Measurements from ENCODE around the gene CRB1. TPM values are rescaled to one million over a fixed set of nuclear protein-coding genes. Genes with fewer than 3 reads are reported as not detected.
"Not testable (repeated sequence)": the region's sequence is repeated elsewhere in the genome, so short reads cannot be mapped to it uniquely, and the experiment has no call there.

CRB1 gene
- total RNA-seq, 1 donor from 2014 or later: not detected

GRCh38 chr1:197491505-197491904 lies 223.5 kb downstream of the CRB1 start:
- H3K36me3 Mint-ChIP-seq (ENCODE audit: low read depth); H3K9me3 Mint-ChIP-seq; intact Hi-C loops (cut with micrococcal nuclease); H3K4me1 Mint-ChIP-seq (ENCODE audit: low read depth); H3K27ac Mint-ChIP-seq; DNase-seq (ENCODE audit: low spot score); H3K4me3 Mint-ChIP-seq (ENCODE audit: low read depth): not testable (repeated sequence)
- peaks cover 43% of the 10 kb centered on the region for H3K27me3 Mint-ChIP-seq (ENCODE audit: low read depth)

DNA sequence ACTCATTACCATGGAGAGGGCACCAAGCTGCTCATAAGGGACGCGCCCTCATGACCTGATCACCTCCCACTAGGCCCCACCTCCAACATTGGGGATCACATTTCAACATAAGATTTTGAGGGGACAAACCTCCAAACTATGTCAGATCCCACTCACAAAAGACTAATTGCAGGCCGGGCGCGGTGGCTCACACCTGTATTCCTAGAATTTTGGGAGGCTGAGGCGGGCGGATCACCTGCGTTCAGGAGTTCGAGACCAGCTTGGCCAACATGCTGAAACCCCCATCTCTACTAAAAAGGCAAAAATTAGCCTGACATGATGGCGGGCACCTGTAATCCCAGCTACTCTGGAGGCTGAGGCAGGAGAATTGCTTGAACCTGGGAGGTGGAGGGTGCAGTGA lies 228.7 kb downstream of the CRB1 start:
- intact Hi-C loops (cut with micrococcal nuclease): no loop called here
- Mint-ChIP-seq H3K27ac (no peak overlapping the region), H3K27me3 (ENCODE audit: low read depth) (peaks cover 37% of the 10 kb centered on the region), H3K4me1 (ENCODE audit: low read depth) (no peaks in the 10 kb centered on the region), H3K9me3 (no peaks in the 10 kb centered on the region), H3K36me3 (ENCODE audit: low read depth) (no peaks in the 10 kb centered on the region), H3K4me3 (ENCODE audit: low read depth) (no peak overlapping the region)
- DNase-seq (ENCODE audit: low spot score): no peak

DNA sequence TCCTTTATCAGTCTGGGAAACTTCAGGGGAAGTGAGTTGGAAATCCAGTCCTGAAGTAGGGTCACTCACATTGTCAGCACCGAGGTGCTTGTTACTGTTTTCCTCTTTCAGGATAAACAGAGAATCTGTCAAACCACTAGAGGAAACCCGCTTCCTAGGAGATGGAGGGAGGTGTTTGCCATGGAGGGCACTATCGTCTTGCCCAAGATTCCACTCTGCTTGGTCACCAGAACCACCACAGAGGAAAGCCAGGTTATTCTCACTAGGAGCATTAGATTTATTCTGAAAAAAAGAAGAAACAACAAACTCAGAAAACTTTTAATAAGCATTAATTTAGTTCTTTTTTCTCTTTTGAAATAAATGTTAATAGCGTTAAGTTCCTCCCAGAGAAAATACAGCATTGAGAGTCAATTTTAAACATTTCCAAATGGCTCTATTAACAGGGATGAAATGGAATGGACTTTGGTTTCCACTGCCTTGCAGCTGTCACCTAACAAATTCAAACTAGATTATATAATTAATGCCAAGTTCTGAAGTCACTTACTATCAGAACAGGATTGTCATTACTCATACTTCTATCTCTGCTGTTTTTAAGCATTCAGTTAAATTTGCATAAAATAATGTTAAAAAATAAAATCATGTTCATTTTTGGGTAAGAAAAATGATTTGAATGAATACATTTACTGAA lies 242.8 kb downstream of the CRB1 start:
- Mint-ChIP-seq H3K4me1 (ENCODE audit: low read depth) (no peaks in the 10 kb centered on the region), H3K9me3 (no peaks in the 10 kb centered on the region), H3K27ac (no peak overlapping the region), H3K4me3 (ENCODE audit: low read depth) (no peak overlapping the region), H3K27me3 (ENCODE audit: low read depth) (no peaks in the 10 kb centered on the region), H3K36me3 (ENCODE audit: low read depth) (peaks cover 27% of the 10 kb centered on the region)
- no peak for DNase-seq (ENCODE audit: low spot score)
- intact Hi-C loops (cut with micrococcal nuclease): no loop called here

GRCh38 chr1:197515421-197515820 lies 247.4 kb downstream of the CRB1 start:
- no peaks in the 10 kb centered on the region for H3K27me3 Mint-ChIP-seq (ENCODE audit: low read depth)
- no peak overlapping the region for H3K27ac Mint-ChIP-seq
- no peak for DNase-seq (ENCODE audit: low spot score)
- no peaks in the 10 kb centered on the region for H3K4me1 Mint-ChIP-seq (ENCODE audit: low read depth)
- no peak overlapping the region for H3K4me3 Mint-ChIP-seq (ENCODE audit: low read depth)
- H3K36me3 Mint-ChIP-seq (ENCODE audit: low read depth): peaks cover 21% of the 10 kb centered on the region
- intact Hi-C loops (cut with micrococcal nuclease): no loop called here
- H3K9me3 Mint-ChIP-seq: no peaks in the 10 kb centered on the region

GRCh38 chr1:197519741-197520334 lies 251.8 kb downstream of the CRB1 start:
- no peak overlapping the region for H3K27ac Mint-ChIP-seq
- peaks cover 5% of the 10 kb centered on the region for H3K4me1 Mint-ChIP-seq (ENCODE audit: low read depth)
- no peaks in the 10 kb centered on the region for H3K9me3 Mint-ChIP-seq
- intact Hi-C loops (cut with micrococcal nuclease): loop anchor here (2.0 to 10.0 kb wide), 3 partner anchors 349 to 635 kb away; partner anchors contain the start of gene NEK7
- H3K4me3 Mint-ChIP-seq (ENCODE audit: low read depth): no peak overlapping the region
- H3K27me3 Mint-ChIP-seq (ENCODE audit: low read depth): no peaks in the 10 kb centered on the region
- no peak for DNase-seq (ENCODE audit: low spot score)
- no peaks in the 10 kb centered on the region for H3K36me3 Mint-ChIP-seq (ENCODE audit: low read depth)

DNA sequence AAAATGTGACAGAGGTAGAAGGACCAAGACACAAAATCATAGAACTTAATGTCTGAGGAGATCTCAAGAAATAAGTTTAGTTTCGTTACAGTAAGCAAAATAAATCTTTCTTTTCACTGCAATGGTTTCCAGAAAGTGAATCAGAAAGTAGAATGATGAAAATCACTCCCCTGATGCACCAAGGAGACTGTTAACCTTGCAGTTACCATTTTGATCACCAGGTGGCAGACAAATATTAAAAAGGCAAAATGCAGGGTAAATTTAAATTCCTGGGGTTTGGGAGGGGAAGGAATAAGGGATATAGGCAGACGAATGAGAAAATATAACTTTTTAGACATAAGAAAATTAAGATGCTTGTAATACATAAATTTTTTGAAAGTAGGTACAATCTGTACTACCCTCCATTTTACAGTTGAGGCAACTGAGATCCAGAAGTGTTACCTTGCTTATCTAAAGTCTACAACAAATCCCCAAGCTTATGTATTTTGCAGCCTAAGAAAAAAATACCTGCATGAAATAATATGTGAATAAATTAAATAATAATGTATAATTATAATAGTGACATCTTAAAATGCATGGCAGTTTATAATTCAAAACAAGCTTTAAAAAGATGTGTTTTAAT lies 253.2 kb downstream of the CRB1 start:
- intact Hi-C loops (cut with micrococcal nuclease): loop anchor here (2.0 to 10.0 kb wide), 3 partner anchors 348 to 634 kb away; partner anchors contain the start of gene NEK7
- DNase-seq (ENCODE audit: low spot score): no peak

GRCh38 chr1:197526736-197527371 lies 258.8 kb downstream of the CRB1 start:
- Mint-ChIP-seq H3K27ac (no peak overlapping the region), H3K4me3 (ENCODE audit: low read depth) (no peak overlapping the region), H3K9me3 (no peaks in the 10 kb centered on the region), H3K27me3 (ENCODE audit: low read depth) (no peaks in the 10 kb centered on the region), H3K4me1 (ENCODE audit: low read depth) (no peaks in the 10 kb centered on the region), H3K36me3 (ENCODE audit: low read depth) (no peaks in the 10 kb centered on the region)
- no peak for DNase-seq (ENCODE audit: low spot score)
- intact Hi-C loops (cut with micrococcal nuclease): loop anchor here (5.0 to 10.0 kb wide), 2 partner anchors 628 to 940 kb away; partner anchors contain the start of gene NEK7

More for the DNA sequence above, 253.2 kb downstream of the CRB1 start:
- Mint-ChIP-seq H3K9me3 (no peaks in the 10 kb centered on the region), H3K4me1 (ENCODE audit: low read depth) (peaks cover 5% of the 10 kb centered on the region), H3K27ac (no peak overlapping the region), H3K36me3 (ENCODE audit: low read depth) (no peaks in the 10 kb centered on the region), H3K4me3 (ENCODE audit: low read depth) (no peak overlapping the region), H3K27me3 (ENCODE audit: low read depth) (no peaks in the 10 kb centered on the region)

Other genes starting within 250 kb of the CRB1 start
- not detected in 2 replicates for gene F13B, start 201.0 kb upstream of the CRB1 start, total RNA-seq
- 43.0 and 43.6 TPM in 2 replicates for gene ASPM, start 121.6 kb upstream of the CRB1 start, total RNA-seq
- 5.1 and 5.4 TPM in 2 replicates for gene ZBTB41, start 67.0 kb upstream of the CRB1 start, total RNA-seq

Data from activated T-helper 2 cell treated with anti-CD3 and anti-CD28 coated beads, Interferon-gamma antibody, Interleukin-2, Interleukin-4, amounts not matched to agents 10 μg/mL and 5 μg/mL and 100 μg/mL, durations not matched to agents 14 hours and 24 hours and 36 hours (primary cell).